ENCODE measurements around the gene GPN1.

DNA sequence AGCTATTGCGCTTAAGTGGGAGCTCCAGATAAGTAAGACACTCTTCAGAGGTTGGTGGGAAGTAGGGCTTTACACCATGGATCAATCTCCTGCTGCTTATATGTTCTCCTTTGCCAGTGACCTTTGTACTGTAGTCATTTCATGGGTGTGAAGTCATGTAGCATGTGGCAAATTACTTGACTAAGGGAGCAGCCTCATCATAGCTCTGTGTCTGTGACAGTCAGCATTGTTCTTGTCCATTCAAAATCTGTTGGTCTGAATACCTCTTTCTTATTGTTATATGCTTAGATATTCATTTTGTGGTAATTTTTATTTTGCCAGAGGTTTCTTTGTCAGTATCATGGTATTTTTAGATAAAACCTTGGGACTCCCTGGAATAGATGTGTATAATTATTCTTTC lies 53.0 kb downstream of the GPN1 start:
- TF ChIP-seq, protein P1, sequence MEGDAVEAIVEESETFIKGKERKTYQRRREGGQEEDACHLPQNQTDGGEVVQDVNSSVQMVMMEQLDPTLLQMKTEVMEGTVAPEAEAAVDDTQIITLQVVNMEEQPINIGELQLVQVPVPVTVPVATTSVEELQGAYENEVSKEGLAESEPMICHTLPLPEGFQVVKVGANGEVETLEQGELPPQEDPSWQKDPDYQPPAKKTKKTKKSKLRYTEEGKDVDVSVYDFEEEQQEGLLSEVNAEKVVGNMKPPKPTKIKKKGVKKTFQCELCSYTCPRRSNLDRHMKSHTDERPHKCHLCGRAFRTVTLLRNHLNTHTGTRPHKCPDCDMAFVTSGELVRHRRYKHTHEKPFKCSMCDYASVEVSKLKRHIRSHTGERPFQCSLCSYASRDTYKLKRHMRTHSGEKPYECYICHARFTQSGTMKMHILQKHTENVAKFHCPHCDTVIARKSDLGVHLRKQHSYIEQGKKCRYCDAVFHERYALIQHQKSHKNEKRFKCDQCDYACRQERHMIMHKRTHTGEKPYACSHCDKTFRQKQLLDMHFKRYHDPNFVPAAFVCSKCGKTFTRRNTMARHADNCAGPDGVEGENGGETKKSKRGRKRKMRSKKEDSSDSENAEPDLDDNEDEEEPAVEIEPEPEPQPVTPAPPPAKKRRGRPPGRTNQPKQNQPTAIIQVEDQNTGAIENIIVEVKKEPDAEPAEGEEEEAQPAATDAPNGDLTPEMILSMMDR (IDR thresholded peaks at IDR 0.05): no peak
- TF ChIP-seq POLR2A (IDR thresholded peaks at IDR 0.05; ENCODE audit: low read depth): no peak
